NCI-H1694 treated with DMSO at 0.1 percent for 48 hours (cell line): ENCODE measurements around the gene NSL1.
"Not testable (repeated sequence)": the region's sequence is repeated elsewhere in the genome, so short reads cannot be mapped to it uniquely, and the experiment has no call there.

ENCODE experiments used
- DNase-seq: peaks from one replicate; lab custom pipeline; 2025; lab: John Stamatoyannopoulos, UW

The NSL1 gene, protein sequence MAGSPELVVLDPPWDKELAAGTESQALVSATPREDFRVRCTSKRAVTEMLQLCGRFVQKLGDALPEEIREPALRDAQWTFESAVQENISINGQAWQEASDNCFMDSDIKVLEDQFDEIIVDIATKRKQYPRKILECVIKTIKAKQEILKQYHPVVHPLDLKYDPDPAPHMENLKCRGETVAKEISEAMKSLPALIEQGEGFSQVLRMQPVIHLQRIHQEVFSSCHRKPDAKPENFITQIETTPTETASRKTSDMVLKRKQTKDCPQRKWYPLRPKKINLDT

GRCh38 chr1:212791676-212792395 is at the start of gene NSL1, which contains the start of gene TATDN3:
Gene NSL1 (minus strand): TSS chr1:212791777. CDS start chr1:212791763, 14 bp downstream.
Gene TATDN3 (plus strand): TSS chr1:212791894. CDS start chr1:212791922, 28 bp downstream.
- peak; percentile 78 for DNase-seq

GRCh38 chr1:212838145-212838544 is 46.6 kb upstream of the NSL1 start:
- DNase-seq = no peak

DNA sequence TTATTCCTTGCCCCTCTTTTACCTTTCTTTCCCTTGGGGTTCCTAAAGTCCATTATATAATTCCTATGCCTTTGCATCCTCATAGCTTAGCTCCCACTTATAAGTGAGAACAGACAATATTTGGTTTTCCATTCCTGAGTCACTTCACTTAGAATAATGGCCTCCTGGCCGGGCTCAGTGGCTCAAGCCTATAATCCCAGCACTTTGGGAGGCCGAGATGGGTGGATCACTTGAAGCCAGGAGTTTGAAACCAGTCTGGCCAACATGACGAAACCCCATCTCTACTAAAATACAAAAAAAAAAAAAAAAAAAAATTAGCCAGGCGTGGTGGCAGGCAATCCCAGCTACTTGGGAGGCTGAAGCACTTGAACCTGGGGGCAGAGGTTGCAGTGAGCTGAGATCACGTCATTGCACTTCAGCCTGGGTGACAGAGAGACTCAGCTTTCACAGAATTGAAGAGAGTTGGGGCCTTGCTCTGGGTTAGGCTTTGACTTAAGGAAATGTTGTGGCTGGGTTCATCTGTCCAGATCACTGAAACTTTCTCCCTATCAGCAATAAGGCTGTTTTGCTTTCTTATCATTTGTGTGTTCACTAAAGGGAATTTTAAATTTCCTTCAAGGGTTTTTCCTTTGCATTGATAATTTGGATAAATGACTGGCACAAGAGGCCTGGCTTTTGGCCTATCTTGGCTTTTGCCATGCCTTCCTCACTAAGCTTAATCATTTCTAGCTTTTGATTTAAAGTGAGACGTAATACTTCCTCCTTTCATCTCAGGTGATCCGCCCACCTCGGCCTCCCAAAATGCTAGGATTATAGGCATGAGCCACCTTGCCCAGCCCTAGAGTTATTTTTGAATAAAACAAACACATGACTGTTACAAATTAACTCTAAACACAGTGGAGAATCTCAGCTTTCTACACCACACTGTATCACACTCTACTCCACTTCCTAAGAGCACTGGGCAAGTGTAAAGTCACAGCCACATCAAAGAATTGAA is 41.9 kb upstream of the NSL1 start:
- DNase-seq = not testable (repeated sequence)

DNA sequence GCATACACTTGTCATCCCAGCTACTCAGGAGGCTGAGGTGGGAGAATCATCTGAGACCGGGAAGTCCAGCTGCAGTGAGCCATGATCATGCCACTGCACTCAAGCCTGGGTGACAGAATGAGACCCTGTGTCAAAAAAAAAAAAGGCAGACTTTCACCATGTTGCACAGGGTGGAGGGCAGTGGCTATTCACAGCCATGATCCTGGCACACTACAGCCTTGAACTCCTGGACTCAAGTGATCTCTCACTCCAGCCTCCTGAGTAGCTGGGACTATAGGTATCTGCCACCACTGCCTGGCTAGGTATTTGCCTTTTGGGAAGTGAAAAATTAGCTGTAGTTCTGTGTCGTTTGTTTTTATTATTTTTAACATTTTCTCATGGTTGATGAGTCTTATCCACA is 36.8 kb upstream of the NSL1 start:
- no peak for DNase-seq

GRCh38 chr1:212827831-212828278 is 36.3 kb upstream of the NSL1 start:
- no peak for DNase-seq

- DNase-seq = no peak
These were observed 35.7 kb upstream of the NSL1 start for GRCh38 chr1:212827171-212827776.

- no peak for DNase-seq
These were observed 34.3 kb upstream of the NSL1 start for GRCh38 chr1:212825798-212826452.

GRCh38 chr1:212824201-212824600 is 32.6 kb upstream of the NSL1 start:
- DNase-seq = no peak

DNA sequence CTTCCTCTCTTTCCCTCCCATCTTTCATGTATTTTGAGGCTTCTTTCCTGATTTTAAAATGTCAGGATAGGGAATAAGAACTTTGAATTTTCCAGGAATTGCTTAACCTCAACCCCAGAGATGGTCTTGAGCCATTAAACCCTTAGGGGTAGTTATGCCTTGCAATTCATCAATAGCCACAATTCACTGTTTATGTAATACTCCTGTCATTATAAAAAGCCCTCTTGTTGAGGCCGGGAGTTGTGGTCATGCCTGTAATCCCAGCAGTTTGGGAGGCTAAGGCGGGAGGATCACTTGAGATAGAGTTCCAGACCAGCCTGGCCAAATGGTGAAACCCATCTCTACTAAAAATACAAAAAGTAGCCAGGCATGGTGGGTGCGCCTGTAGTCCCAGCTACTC is 31.4 kb upstream of the NSL1 start:
- no peak for DNase-seq

DNA sequence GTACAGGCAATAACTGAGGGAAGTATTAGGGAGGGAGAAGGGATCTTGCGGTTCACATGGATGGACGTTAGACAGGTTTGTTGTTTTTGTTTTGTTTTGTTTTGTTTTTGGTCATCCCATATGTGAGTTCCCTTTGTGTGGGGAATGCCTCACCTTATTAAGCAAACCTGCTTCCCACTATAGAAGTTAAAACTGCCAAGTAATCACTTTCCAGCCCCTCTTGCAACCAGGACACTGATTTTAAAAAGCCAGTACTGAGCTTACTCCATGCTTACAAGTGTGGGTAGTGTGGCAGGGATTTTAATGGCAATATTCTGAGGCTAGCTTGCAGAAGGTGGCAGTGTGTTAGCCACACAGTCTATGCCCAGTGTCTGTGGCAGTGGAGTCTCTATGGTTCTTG is 29.4 kb upstream of the NSL1 start:
- DNase-seq = no peak

DNA sequence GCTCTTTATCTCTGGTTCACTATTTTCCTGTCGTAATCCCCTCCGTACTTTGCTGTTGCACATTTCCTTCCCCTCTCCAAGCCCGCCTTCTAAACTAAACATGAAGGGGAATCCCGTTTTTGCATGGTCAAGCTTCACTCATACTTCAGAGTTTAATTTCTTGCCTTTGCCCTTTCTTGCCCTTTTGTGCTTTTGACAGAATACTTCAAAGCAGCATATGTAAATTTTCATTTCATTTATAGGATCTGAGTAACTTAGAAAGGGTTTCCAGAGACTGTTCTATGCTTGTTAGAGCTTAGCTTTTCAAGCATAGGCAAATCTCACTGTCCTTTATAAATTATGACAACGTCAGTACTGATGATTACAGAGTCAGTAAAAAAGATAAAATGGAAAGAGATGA is 28.1 kb upstream of the NSL1 start:
- DNase-seq = no peak

DNA sequence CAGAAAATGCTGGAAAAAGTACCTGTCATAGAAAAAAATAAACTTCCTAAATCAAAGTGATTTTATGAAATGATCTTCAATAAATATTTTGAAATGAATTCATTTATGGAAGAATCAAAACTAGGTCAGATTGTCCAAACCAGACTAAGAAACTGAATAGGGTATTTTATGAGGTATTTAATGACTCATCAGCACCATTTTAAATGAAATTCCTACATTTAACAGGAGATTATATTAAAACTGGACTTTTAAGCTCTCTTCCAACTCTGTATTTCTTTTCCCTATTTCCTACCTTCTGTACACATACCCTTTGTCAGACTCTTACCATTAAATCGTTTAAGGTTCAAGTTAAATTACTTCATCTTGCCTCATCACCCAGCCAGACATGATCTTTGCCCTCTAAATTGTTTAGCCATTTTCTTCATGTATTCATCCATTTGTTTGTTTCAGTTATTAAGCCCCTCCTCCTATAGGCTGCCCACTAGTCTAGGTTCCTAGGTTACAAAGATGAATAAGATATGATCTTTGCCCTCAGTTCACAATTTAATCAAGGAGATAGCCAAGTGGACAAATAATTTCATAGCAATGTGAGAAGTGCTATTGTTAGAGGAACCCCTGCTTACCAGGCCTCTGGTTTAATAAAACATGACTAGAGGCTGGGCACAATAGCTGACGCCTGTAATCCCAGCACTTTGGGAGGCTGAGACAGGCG is 25.1 kb upstream of the NSL1 start:
- DNase-seq = no peak

- DNase-seq = peak; percentile 30
These were observed 23.2 kb upstream of the NSL1 start for GRCh38 chr1:212814537-212815334.

DNA sequence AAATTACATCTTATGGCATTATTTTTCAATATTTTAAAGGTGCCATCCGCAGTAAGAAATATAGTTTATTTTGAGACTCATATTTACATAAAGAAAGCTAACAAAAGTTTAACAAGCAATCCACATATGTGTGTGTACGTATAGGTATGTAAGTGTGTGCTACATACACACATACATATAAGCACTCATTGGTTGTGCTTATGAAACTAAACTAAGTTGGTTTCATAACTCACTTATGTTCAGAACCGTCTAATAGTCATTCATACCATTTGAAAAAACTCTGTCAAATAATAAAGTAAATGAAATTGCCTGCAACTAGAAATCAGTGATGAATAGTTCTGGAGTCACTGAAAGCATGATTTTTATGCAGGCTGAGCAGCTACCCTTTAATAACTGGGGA is 14.2 kb upstream of the NSL1 start:
- DNase-seq = no peak

DNA sequence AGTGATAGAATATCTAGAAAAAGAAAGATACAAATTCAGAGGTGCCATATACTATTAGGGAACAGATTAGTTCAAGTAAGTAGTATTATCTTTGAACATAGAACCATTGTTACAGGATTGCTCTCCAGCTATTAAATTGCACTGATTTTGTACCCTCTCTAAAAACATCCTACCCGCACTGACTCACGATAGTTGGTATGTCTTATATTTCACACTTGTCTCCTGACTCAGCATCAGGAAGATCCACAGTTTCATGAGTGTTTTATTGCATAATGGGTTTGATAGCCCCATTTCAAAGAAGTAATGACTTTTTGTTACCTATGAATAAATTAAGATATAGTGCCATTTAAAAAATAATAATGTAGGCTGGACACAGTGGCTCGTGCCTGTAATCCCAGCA is 6.1 kb upstream of the NSL1 start:
- no peak for DNase-seq

DNA sequence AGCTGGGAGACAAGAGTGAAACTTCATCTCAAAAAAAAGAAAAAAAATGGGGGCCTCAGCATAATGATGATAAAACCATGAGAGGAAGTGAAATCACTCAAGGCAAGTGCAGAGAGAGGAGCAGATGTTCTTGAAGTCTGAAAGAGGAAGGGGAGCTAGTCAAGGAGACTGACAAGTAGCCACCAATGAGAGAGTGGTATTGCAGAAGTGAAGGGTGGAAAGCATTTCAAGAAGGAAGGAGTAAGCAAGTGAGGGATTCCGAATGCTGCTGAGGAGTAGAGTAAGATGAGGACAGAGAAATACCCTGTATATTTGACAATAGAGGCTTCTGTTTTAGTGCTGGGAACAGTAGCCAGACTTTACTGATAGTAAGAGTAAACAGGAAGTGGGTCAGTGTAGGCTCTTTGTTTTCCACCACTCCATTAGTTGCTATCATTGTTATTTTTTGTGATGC is 3.0 kb upstream of the NSL1 start:
- no peak for DNase-seq

DNA sequence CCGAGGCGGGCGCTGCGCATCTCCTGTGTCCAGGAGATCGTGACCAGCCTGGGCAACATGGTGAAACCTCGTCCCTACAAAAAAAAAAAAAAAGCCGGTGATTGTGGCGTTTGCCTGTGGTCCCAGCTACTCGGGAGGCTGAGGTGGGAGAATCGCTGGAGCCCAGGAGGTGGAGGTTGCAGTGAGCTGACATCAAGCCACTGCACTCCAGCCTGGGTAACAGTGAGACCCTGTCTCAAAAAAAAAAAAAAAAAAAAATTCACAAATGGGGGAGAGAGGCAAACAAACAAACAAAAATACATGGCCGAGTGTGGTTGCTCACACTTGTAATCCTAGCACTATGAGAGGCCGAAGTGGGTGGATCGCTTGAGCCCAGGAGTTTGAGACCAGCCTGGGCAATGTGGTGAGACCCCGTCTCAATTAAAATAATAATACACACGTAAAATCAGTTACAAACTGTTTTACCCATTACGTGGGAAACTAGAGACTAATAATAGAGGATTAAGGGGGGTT is 875 bp upstream of the NSL1 start:
- DNase-seq = no peak

- no peak for DNase-seq
These were observed 309 bp downstream of the NSL1 start for GRCh38 chr1:212791261-212791675.

DNA sequence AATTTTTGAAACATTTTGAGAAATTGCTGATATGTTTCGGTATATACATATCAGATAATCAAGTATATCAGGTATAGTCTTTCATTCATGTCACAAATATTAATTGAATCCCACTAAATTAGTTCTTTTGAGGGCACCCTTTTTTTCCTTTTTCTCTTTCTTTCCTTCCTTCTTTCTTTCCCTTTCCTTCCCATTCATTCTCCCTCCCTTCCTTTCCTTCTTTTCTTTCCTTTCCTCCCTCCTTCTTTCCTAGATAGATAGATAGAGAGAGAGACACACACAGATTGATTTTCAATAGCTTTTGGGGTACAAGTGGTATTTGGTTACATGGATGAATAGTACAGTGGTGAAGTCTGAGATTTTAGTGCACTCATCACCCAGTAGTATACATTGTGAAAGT is 5.7 kb downstream of the NSL1 start:
- no peak for DNase-seq
